ENCODE measurements around the gene TMEM272.

The TMEM272 gene

GRCh38 chr13:51823863-51824262 is 21.1 kb downstream of the TMEM272 start:
- no peak for DNase-seq

GRCh38 chr13:51823359-51823758 is 21.6 kb downstream of the TMEM272 start:
- DNase-seq = no peak

- DNase-seq = no peak
Measured at GRCh38 chr13:51822106-51822815, 22.7 kb downstream of the TMEM272 start.

- DNase-seq = no peak
Measured at GRCh38 chr13:51821606-51822005, 23.4 kb downstream of the TMEM272 start.

- DNase-seq = no peak
Measured at GRCh38 chr13:51820016-51820597, 24.9 kb downstream of the TMEM272 start.

- no peak for DNase-seq
Measured at GRCh38 chr13:51819544-51819943, 25.4 kb downstream of the TMEM272 start.

GRCh38 chr13:51818781-51819511 is 26.0 kb downstream of the TMEM272 start:
- no peak for DNase-seq

GRCh38 chr13:51818276-51818675 is 26.7 kb downstream of the TMEM272 start:
- DNase-seq = no peak

- no peak for DNase-seq
Measured at GRCh38 chr13:51817717-51818116, 27.3 kb downstream of the TMEM272 start.

- no peak for DNase-seq
Measured at GRCh38 chr13:51816604-51817249, 28.2 kb downstream of the TMEM272 start.

- DNase-seq = no peak
Measured at GRCh38 chr13:51815848-51816247, 29.1 kb downstream of the TMEM272 start.

- DNase-seq = peak; percentile 82
Measured at GRCh38 chr13:51814825-51815650, 29.9 kb downstream of the TMEM272 start.

- no peak for DNase-seq
Measured at GRCh38 chr13:51814071-51814470, 30.9 kb downstream of the TMEM272 start.

- DNase-seq = peak; percentile 61
Measured at GRCh38 chr13:51811920-51812451, 33.0 kb downstream of the TMEM272 start.

GRCh38 chr13:51811046-51811445 is 33.9 kb downstream of the TMEM272 start:
- DNase-seq = no peak

GRCh38 chr13:51808811-51809210 is 36.2 kb downstream of the TMEM272 start:
- no peak for DNase-seq

- DNase-seq = no peak
Measured at GRCh38 chr13:51807041-51807440, 37.9 kb downstream of the TMEM272 start.

GRCh38 chr13:51806566-51806965 is 38.4 kb downstream of the TMEM272 start:
- no peak for DNase-seq

- DNase-seq = no peak
Measured at GRCh38 chr13:51805925-51806324, 39.1 kb downstream of the TMEM272 start.

GRCh38 chr13:51805313-51805712 is 39.7 kb downstream of the TMEM272 start:
- DNase-seq = no peak

GRCh38 chr13:51804295-51805172 is 40.4 kb downstream of the TMEM272 start:
- DNase-seq = no peak

All from islet precursor cell (in vitro differentiated cells).